Activated effector memory CD4-positive, alpha-beta T cell treated with anti-CD3 and anti-CD28 coated beads, Interleukin-2, amount 50 U/mL, for 16 hours (primary cell): ENCODE data around the gene KIF16B.
A peak's percentile ranks its signal among the peaks of the same experiment; 100 is the strongest.
"Not testable (repeated sequence)": the region's sequence is repeated elsewhere in the genome, so short reads cannot be mapped to it uniquely, and the experiment has no call there.

Experiments
- DNase-seq: peaks from one replicate; pipeline ENCODE4 v3.0.0-alpha.2; 2020

The KIF16B gene

GRCh38 chr20:16588241-16588640, 15.0 kb upstream of the KIF16B start:
- no peak for DNase-seq

DNA sequence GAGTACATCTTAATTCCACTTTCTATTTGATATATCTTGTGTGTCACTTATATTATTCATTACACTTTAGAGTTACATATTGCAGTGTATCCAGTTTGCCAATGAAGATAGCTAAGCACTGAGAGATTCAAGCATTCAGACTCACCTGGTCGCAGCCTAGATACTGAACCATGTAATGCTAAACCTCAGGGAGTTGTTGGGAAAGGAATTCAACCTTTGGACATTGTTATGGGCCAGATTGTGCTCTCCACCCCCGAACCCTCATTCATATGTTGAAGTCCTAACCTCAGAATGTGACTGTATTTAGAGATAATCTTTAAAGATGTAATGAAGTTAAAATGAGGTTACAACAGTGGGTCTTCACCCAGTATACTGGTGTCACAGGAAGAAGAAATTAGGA, 13.8 kb upstream of the KIF16B start:
- no peak for DNase-seq

- no peak for DNase-seq
Observed at GRCh38 chr20:16583474-16583873, 10.2 kb upstream of the KIF16B start.

DNA sequence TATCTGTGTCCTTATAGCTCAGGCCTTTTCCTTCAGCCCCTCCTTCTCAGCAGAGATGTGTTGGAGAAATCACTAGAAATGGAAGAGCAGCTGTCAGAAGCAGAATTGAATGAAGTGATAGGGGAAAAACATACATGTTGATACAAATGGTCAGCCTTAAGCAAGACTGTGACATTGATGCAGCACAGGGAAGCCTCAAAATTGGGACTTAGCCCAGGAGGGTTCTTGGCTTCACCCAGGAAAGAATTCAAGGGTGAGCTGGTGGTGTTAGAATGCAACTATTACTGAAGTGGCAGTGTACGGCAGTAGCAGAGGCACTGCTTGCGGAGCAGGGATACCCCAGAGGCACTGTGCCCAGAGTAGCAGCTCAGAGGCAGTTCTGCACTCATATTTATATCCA, 8.0 kb upstream of the KIF16B start:
- DNase-seq = no peak

DNA sequence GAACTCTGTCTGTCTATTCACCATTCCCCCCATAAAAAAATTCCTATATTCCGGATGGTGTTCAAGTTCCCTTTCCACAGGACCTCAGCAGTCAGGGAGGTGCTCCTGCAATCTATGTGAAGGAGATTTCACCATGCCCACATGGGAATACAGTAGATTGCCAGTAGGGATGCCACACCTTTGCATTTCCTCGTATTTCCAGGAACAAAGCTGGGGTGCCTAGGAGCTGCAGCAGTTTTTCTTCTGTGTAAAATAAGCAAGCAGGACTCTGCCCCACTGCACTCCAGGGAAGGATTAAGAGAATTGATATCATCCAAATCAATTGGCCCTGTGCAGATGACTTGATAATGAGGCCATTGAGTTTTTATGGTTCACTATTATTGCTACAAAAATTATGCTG, 7.4 kb upstream of the KIF16B start:
- no peak for DNase-seq

GRCh38 chr20:16580147-16580546, 6.9 kb upstream of the KIF16B start:
- DNase-seq = no peak

GRCh38 chr20:16576219-16576618, 3.0 kb upstream of the KIF16B start:
- DNase-seq = no peak

DNA sequence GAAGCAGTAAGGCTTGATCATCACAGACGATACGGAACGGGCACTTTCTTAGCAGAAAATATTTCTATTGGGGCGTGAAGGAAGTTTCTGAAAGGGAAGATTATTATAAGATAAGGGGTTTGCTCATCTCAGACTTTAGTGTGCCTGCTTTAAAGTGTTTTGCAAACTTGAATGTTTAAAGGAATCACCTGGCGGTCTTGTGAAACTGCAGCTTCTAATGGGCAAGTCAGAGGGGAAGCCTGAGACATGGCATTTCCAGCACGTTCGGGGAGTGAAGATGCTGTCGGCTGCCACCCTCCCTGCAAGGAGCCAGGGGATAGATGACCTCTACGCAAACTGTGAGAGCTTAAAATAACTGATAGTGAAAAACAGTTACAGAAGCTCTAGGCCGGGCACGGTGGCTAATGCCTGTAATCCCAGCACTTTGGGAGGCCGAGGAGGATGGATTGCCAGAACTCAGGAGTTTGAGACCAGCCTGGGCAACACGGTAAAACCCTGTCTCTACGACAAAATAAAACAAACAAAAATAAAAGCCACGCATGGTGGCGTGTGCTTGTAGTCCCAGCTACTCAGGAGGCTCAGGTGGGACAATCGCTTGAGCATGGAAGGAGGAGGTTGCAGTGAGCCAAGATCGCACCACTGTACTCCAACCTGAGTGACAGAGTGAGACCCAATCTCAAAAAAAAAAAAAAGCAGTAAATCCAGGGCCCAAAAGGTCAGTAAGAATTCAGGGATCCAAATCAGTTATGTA, 2.3 kb upstream of the KIF16B start:
- no peak for DNase-seq

DNA sequence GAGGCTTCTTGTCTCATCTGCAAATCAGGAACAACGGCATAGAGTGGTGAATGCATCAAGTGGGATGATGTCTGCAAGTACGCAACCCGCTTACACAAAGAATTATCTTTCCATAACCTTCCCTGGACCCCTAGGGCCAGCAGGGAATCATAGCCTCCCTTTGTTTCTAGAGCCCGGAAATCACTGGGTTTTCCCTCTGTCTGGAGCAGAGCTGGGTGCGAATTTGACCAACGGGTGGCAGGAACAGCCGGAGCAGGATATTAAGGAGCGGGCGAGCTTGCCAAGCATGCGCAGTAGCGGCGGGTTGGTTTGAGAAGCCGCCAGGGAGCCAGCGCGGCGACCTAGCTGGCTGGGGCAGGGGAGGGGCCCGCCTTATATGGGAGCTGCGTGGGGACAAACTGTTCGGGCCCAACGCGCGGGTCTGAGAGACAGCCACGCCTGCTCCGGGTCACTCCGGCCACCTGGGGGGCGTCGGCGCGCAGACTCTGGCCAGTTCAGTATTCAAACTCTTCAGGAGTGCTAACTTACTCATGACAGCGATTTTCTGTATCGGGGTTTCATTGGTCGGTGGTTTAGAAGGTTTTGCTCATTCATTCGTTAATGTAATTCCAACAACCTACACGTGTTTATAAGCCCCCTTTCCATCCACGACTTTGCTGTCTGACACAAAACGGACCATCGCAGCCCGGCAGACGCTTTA, 1.6 kb upstream of the KIF16B start:
- DNase-seq = peak; percentile 93

DNA sequence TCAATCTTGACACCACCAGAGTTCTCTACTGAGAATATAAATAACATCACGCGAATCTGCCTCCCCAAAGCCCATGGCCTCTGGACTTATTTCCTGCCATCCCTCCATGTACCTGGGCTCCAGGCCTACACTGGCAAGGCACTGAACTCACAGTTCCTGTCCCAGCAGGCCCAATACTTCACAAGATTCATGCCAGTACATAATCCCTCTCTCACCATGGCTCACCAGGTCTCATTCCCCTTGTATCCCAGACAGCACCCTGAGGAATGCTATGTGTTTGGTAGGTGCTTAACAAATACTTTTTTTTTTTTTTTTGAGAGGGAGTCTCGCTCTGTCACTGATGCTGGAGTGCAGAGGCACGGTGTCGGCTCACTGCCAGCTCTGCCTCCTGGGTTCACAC, 1.9 kb downstream of the KIF16B start:
- DNase-seq = no peak

DNA sequence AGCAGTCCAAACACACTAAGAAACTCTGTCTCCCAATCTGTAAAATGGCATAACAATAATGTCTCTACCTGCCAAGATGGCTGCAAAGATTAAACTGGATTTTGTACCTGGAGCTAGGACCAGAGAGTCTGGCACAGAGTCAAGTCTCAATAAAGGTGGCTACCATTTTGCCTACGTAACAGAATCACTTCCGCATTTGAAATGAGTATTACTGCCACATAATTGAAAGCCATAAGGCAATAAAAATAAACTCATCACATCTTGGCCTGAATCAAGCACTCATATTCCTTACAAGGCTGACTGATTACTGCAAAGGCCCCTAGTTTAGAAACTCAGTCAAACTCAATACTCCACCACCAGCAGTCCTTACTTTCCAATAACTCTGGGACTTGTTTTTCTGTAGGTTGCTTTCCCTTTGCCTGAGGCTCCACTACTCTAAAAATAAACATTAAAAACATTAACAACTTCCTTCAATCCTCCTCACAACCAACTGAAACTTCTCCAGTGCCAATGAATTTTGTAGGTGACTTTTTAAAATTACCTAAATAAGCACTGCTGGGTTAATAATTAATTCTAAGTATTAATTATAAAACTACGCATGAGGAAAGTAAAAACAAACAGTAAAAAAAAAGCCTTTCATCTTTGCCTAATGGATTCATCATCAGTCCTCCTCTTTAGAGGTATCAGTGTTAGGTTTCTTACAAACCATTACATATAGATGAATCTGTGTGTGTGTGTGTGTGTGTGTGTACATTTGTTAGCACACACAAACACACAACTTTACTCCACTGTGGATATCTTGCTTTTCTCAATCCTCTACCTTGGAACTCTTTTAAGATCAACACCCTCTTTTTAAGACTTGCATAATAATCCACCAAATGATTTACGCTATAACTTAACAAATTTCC, 3.7 kb downstream of the KIF16B start:
- DNase-seq = no peak

- no peak for DNase-seq
Observed at GRCh38 chr20:16566080-16566479, 7.2 kb downstream of the KIF16B start.

- DNase-seq = not testable (repeated sequence)
Observed at GRCh38 chr20:16564079-16564478, 9.2 kb downstream of the KIF16B start.

DNA sequence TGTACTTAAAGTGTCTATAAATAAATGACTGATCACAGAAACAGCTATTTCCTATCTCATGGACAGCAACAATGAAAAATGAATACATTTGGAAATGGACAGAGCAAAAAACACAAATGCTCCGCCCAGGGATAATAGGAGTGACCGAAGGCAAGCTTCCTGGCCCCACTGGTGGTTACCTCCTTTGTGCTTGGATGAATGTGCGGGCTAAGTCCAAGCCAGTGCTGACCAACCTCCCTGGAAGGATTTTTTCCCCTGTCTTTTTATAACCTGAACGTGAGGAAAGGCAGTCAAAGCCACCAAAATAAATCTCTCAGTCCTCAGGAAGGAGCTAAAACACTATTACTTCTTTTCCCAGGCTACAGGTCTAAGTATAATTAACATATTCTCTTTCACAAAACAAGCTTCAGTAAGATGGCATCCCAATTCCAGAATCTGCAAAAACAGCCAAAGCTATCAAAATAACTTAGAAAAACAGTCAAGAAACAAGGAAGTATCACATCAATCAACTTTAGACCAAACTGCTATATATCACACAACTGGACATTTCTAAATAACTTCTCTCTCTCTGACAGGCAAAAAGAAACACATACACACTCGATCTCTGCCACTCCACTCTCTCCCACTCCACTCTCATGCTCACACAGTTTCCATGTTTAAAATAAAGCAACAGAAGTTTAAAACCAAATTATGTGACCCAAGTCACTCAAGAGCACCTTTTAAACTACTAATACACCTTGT, 10.0 kb downstream of the KIF16B start:
- DNase-seq = no peak

- no peak for DNase-seq
Observed at GRCh38 chr20:16562259-16562658, 11.0 kb downstream of the KIF16B start.

DNA sequence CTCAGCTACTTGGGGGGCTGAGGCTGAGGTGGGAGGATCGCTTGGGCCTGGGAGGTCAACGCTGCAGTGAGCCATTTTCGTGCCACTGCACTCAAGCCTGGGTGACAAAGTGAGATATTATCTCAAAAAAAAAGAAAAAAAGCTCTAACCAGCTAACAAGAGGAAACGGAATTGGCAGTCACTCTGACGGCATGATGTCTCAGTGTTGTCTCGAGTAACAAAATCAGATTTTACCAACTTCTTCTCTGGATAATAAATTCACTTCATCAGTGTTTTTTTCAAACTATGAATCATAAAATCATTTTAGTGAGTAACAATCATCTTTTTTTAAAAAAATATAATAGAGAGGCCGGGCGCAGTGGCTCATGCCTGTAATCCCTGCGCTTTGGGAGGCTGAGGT, 12.6 kb downstream of the KIF16B start:
- DNase-seq = no peak

- DNase-seq = no peak
Observed at GRCh38 chr20:16560216-16560615, 13.0 kb downstream of the KIF16B start.

- no peak for DNase-seq
Observed at GRCh38 chr20:16556301-16556700, 16.9 kb downstream of the KIF16B start.

DNA sequence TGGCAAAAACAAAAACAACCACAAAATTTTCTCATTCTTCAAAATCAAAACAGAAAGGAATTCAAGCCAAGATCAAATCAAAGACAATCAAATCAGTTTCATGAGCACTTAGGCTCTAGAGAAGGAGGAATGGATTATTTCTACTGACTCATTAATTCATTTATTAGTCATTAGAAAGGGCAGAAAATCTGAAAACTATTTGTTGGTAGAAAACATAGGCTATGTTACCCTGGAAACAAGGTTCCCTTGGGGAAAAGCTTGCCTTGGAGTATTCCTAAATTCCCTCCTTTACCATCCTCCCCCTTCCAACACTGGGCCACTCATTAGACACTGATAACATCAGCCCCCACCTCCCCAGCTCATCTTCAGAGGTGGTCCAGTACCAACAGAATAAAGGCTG, 17.5 kb downstream of the KIF16B start:
- DNase-seq = no peak

GRCh38 chr20:16554766-16555543, 18.3 kb downstream of the KIF16B start:
- DNase-seq = no peak

- no peak for DNase-seq
Observed at GRCh38 chr20:16553684-16554083, 19.6 kb downstream of the KIF16B start.

DNA sequence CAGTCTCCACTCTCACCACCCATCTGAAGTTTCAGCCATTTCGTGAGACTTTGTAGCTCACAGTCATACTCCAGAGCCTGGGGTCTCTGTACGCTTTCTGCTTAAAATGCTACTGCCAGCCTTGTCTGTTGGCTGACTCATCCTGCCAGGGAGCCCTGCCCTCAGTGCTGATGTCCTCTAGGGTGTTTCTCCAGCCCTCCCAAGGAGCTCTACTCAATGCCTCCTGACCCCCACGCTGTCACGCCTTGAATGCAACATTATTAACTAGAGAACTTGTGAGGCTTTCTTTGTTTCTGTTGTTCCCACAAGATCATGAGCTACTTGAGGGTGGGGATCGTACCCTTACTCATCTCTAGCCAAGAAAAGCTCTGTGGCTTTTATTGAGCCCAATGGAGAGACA, 20.1 kb downstream of the KIF16B start:
- DNase-seq = no peak
